HS-5 (cell line): ENCODE data around the gene CREM.

Experiments used
- DNase-seq: peaks from one replicate; pipeline ENCODE4 v3.0.0-alpha.2; 2012; ENCODE audit warnings: low read depth

CREM gene

GRCh38 chr10:35135861-35136260 is 9.2 kb downstream of the CREM start:
- DNase-seq = no peak

DNA sequence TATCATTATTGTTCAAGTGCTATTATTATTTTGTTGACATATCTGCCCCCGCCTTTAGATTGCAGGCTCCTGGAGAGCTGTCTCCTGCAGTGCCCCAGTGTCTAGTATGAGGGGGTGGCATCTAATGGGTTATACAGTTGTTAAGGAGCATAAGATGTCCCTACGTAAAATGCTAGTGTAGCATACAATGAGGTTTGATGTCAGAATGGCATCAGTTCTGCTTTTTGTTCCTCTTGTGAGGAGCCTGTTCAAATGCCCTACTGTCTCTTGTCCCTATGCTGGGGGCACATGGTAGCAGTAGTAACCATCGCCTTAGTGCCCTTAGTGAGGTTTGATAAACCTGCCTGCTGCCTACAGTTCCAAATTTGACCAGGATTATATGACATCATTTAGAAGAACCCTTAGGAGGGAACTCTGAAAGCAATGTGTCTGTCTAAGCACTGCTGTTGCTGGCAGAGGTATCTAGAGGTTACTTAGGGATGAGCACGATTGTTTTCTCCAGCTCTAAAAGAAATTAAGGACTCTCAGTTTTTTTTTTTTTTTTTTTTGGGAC is 9.7 kb downstream of the CREM start:
- DNase-seq = no peak

GRCh38 chr10:35140126-35140525 is 13.5 kb downstream of the CREM start:
- no peak for DNase-seq

DNA sequence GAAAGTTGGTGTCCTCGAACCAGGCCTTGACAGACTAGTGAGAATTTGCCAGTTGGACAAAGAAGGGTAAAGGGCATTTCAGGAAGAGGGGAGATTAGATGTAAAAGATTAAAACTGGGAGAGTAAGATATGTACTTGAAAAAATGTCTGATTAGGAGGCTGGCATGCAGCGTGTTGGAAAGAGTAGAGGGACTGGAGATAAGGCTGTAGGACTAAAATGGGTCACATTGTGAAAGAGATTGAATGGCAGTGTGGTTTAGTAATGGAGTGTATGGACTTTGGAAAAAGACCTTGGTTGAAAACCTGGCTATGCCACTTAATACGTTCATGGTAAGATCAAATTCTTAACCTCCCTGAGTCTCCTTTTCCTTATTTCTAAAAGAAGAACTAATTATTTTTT is 14.1 kb downstream of the CREM start:
- no peak for DNase-seq

DNA sequence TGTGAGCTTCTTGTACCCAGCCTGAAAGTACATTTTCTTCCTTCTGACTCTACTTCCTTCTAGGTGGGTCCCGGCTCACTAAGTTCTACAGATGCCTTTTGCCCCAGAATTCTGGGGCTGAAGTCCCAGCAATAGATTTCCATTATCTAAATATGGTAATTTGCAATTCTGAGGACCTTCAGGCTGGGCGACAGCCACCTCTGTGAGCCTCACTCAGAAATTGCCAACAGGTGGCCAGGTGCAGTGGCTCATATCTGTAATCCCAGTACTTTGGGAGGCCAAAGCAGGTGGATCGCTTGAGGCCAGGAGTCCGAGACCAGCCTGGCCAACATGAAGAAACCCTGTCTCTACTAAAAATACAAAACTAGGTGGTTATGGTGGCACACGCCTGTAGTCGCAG is 23.7 kb downstream of the CREM start:
- no peak for DNase-seq

- DNase-seq = no peak
Observed at GRCh38 chr10:35152992-35153391, 26.3 kb downstream of the CREM start.

DNA sequence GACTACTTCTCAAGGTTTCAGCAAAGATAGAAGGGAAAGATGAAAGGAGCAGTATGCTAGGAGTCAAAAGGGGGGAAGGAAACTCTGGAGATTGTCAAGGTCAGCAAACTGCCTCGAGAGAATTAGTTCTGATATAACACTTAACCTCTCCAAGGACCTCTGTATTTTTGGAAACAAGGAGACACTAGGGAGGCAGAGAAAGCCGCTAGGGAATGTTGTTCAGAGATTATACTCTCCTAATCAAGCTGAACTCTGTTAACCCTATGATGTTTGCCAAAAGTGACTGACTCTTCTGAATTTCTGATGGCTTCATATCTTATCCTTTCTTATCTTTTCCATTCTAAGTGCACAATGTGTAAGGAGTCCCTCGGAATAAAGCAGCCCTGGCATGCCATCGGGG is 27.1 kb downstream of the CREM start:
- no peak for DNase-seq

DNA sequence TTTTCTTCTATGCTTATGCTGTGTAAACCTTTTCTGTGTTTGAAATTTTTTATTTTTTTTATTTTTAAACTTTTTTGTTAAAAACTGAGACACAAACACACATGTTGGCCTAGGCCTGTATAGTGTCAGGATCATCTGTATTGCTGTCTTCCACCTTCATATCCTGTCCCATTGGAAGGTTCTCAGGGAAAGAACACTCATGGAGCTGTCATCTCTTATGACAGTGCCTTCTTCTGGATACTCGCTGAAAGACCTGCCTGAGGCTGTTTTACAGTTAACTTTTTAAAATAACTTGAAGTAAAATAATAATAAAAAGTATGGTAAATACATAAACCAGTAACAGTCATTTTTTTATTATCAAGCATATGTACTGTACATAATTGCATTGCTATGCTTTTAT is 34.1 kb downstream of the CREM start:
- no peak for DNase-seq

DNA sequence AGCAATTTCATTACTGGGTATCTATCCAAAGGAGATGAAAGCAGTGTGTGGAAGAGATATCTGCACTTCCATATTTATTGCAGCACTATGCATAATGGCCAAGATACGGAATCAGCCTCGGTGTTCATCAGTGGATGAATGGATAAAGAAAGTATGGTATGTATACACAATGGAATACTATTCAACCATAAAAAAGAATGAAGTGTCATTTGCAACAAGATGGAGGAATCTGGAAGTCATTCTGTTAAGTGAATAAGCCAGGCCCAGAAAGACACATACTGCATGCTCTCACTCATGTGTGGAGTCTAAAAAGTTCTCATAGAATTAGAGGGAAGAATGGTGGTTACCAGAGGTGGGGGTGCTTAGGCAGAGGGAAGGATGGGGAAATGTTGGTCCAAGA is 35.3 kb downstream of the CREM start:
- DNase-seq = no peak

- no peak for DNase-seq
Observed at GRCh38 chr10:35165136-35165535, 38.5 kb downstream of the CREM start.

DNA sequence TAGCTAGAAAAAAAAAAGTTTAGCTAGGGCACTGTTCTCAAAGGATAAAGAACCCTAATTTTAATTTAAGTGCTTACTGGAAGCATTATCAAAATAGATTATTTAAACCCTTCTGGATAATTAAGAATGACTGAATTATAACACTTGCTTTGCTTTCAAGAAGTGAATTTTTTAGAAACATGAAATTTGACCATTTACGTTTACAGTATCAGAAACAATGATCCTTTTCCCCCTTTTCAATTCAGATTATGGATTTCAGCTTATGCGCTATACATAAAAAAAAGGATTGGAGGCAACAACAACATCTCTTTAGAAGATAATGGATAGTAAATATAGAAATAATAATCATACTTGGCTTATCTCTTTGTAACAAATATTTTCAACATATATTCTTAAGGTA is 39.2 kb downstream of the CREM start:
- no peak for DNase-seq

DNA sequence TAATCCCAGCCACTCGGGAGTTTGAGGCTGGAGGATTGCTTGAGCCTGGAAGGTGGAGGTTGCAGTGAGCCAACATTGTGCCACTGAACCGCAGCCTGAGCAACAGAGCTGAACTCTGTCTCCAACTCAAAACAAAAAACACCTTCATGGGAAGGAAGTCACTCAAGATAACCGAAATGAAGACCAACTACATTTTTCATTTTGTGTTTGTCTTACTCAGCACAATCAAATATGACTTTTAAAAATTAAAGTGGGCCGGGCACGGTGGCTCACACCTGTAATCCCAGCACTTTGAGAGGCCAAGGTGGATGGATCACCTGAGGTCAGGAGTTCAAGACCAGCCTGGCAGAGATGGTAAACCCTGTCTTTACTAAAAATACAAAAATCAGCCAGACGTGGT is 40.0 kb downstream of the CREM start:
- DNase-seq = no peak

GRCh38 chr10:35167342-35167741 is 40.7 kb downstream of the CREM start:
- no peak for DNase-seq

GRCh38 chr10:35172146-35172545 is 45.5 kb downstream of the CREM start:
- DNase-seq = no peak

DNA sequence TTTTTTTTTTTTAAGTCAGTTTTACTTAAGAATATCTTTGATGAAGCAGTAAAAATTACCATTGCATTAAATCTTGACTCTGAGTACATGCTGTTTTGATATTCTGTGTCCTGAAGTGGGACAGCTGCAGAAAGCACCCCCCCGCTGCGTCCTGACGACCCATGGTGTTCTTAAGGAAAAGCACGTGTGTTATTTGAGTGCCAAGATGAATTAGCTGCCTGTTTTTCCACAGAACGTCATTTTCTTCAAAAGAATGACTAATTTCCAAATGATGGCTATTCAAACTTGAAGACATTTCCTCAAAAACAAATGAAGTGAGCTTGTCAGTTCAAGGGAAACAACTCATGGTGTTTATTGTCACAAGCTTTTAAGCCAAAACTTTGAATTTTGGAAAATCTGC is 45.9 kb downstream of the CREM start:
- no peak for DNase-seq

- no peak for DNase-seq
Observed at GRCh38 chr10:35178331-35178730, 51.7 kb downstream of the CREM start.

DNA sequence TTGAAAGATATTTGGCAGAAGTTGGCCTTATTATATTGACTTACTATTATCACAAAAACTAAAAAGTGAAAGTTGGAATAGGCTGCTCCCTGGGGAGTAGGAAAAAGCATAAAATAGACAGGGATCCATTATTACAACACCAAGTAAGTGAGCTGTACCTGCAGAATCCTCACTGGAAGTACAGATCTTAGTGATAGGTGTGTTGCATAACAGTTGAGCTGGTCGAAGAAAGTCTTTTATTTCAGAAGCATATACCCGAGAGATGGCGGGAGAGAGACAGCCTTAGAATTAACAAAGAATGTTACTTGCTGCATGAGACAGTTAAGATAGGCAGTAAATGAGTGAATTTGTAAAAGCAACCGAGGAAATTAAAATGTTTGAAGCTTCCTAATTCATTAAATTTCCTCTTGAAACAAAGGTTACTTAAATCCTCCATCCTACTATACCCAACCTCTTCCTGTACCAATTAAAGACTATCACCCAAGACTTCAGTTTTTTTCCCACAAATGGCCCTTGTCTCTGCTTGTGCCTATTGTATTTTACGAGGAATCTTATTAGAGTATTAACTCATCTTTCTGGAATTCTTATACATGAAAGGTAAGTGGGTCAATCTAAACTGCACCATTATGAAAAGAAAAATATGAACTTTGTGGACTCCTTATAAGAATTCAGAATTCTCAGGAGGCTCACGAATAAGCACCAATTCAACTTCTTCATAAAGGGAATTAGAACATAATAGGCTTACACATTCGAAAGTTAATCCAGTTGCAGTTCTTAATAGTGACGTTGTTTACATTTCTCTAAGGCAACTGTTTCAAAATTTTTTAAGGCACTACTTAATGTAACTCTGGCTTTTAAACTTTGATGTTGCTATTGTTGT is 56.2 kb downstream of the CREM start:
- DNase-seq = no peak

GRCh38 chr10:35184527-35185171 is 58.0 kb downstream of the CREM start:
- no peak for DNase-seq

GRCh38 chr10:35185260-35186034 is 58.8 kb downstream of the CREM start:
- DNase-seq = no peak

GRCh38 chr10:35188954-35189353 is 62.3 kb downstream of the CREM start:
- DNase-seq = no peak

DNA sequence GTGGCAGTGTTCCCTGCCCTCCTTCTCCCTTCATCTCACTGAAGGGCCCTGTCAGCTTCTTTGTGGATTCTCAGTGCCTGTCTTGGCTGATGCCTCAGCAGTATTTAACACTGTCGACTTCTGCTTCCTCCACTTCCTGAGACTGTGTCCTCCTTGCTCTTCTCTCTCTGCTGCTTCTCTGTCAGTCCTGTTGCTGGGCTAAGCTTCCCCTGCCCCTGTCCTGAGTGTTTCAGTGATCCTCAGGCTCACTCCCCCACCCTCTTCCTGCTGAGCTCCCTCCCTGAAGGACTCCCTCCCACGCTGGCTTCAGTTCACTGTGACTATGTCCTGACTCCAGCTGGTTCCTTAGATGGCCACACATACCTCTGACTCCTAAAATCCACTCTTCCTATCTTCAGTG is 64.9 kb downstream of the CREM start:
- no peak for DNase-seq

- no peak for DNase-seq
Observed at GRCh38 chr10:35192645-35193249, 66.1 kb downstream of the CREM start.
